ENCODE measurements around the gene P4HA2.

Gene P4HA2

GRCh38 chr5:132199116-132199680, 28.5 kb downstream of the P4HA2 start:
- peaks cover 14% of the 10 kb centered on the region for H3K36me3 Mint-ChIP-seq (ENCODE audit: low read depth)
- no peak overlapping the region for H3K27ac Mint-ChIP-seq
- no peak overlapping the region for H3K4me3 Mint-ChIP-seq
- H3K4me1 Mint-ChIP-seq (ENCODE audit: low read depth), result peaks cover 3% of the 10 kb centered on the region
- no peaks in the 10 kb centered on the region for H3K9me3 Mint-ChIP-seq
- H3K27me3 Mint-ChIP-seq (ENCODE audit: low read depth), result no peaks in the 10 kb centered on the region
- DNase-seq (ENCODE audit: low spot score), result no peak

- Mint-ChIP-seq H3K9me3 (no peaks in the 10 kb centered on the region), H3K36me3 (ENCODE audit: low read depth) (peaks cover 14% of the 10 kb centered on the region), H3K4me3 (no peak overlapping the region), H3K27ac (no peak overlapping the region), H3K27me3 (ENCODE audit: low read depth) (no peaks in the 10 kb centered on the region), H3K4me1 (ENCODE audit: low read depth) (peaks cover 3% of the 10 kb centered on the region)
- no peak for DNase-seq (ENCODE audit: low spot score)
Observed at GRCh38 chr5:132198571-132198970, 29.1 kb downstream of the P4HA2 start.

GRCh38 chr5:132195727-132196126, 31.9 kb downstream of the P4HA2 start:
- Mint-ChIP-seq H3K4me1 (ENCODE audit: low read depth) (peaks cover 3% of the 10 kb centered on the region), H3K36me3 (ENCODE audit: low read depth) (peaks cover 9% of the 10 kb centered on the region), H3K9me3 (no peaks in the 10 kb centered on the region)

GRCh38 chr5:132193165-132193694, 34.4 kb downstream of the P4HA2 start:
- no peak for DNase-seq (ENCODE audit: low spot score)
- no peaks in the 10 kb centered on the region for H3K9me3 Mint-ChIP-seq
- no peak overlapping the region for H3K27ac Mint-ChIP-seq
- peaks cover 9% of the 10 kb centered on the region for H3K36me3 Mint-ChIP-seq (ENCODE audit: low read depth)
- no peak overlapping the region for H3K4me3 Mint-ChIP-seq
- no peaks in the 10 kb centered on the region for H3K27me3 Mint-ChIP-seq (ENCODE audit: low read depth)
- H3K4me1 Mint-ChIP-seq (ENCODE audit: low read depth), result peaks cover 13% of the 10 kb centered on the region

More at GRCh38 chr5:132195727-132196126, 31.9 kb downstream of the P4HA2 start:
- Mint-ChIP-seq H3K4me3 (no peak overlapping the region), H3K27me3 (ENCODE audit: low read depth) (no peaks in the 10 kb centered on the region), H3K27ac (no peak overlapping the region)
- peak; percentile 0 for DNase-seq (ENCODE audit: low spot score)

GRCh38 chr5:132190161-132190817, 37.4 kb downstream of the P4HA2 start:
- Mint-ChIP-seq H3K36me3 (ENCODE audit: low read depth) (peaks cover 5% of the 10 kb centered on the region), H3K27me3 (ENCODE audit: low read depth) (no peaks in the 10 kb centered on the region)

GRCh38 chr5:132184588-132184987, 43.1 kb downstream of the P4HA2 start:
- H3K36me3 Mint-ChIP-seq (ENCODE audit: low read depth), result peaks cover 8% of the 10 kb centered on the region
- no peak overlapping the region for H3K27ac Mint-ChIP-seq
- DNase-seq (ENCODE audit: low spot score), result no peak
- no peaks in the 10 kb centered on the region for H3K27me3 Mint-ChIP-seq (ENCODE audit: low read depth)
- H3K4me3 Mint-ChIP-seq, result no peak overlapping the region
- peaks cover 9% of the 10 kb centered on the region for H3K9me3 Mint-ChIP-seq
- peaks cover 12% of the 10 kb centered on the region for H3K4me1 Mint-ChIP-seq (ENCODE audit: low read depth)

More at GRCh38 chr5:132190161-132190817, 37.4 kb downstream of the P4HA2 start:
- H3K4me3 Mint-ChIP-seq, result no peak overlapping the region
- H3K27ac Mint-ChIP-seq, result no peak overlapping the region
- no peaks in the 10 kb centered on the region for H3K9me3 Mint-ChIP-seq
- DNase-seq (ENCODE audit: low spot score), result no peak
- H3K4me1 Mint-ChIP-seq (ENCODE audit: low read depth), result peaks cover 10% of the 10 kb centered on the region

- H3K27ac Mint-ChIP-seq, result no peak overlapping the region
- H3K27me3 Mint-ChIP-seq (ENCODE audit: low read depth), result no peaks in the 10 kb centered on the region
- H3K36me3 Mint-ChIP-seq (ENCODE audit: low read depth), result peaks cover 8% of the 10 kb centered on the region
- peaks cover 9% of the 10 kb centered on the region for H3K9me3 Mint-ChIP-seq
- H3K4me1 Mint-ChIP-seq (ENCODE audit: low read depth), result peaks cover 19% of the 10 kb centered on the region
- H3K4me3 Mint-ChIP-seq, result no peak overlapping the region
- DNase-seq (ENCODE audit: low spot score), result no peak
Observed at GRCh38 chr5:132183723-132184122, 43.9 kb downstream of the P4HA2 start.

- H3K9me3 Mint-ChIP-seq, result peaks cover 9% of the 10 kb centered on the region
- H3K4me1 Mint-ChIP-seq (ENCODE audit: low read depth), result peaks cover 28% of the 10 kb centered on the region
- no peak overlapping the region for H3K27ac Mint-ChIP-seq
Observed at GRCh38 chr5:132182359-132183040, 45.2 kb downstream of the P4HA2 start.

GRCh38 chr5:132181011-132181629, 46.5 kb downstream of the P4HA2 start:
- peaks cover 13% of the 10 kb centered on the region for H3K9me3 Mint-ChIP-seq
- no peaks in the 10 kb centered on the region for H3K27me3 Mint-ChIP-seq (ENCODE audit: low read depth)
- DNase-seq (ENCODE audit: low spot score), result no peak
- no peak overlapping the region for H3K27ac Mint-ChIP-seq
- H3K36me3 Mint-ChIP-seq (ENCODE audit: low read depth), result peaks cover 14% of the 10 kb centered on the region
- peaks cover 40% of the 10 kb centered on the region for H3K4me1 Mint-ChIP-seq (ENCODE audit: low read depth)
- H3K4me3 Mint-ChIP-seq, result no peak overlapping the region

More at GRCh38 chr5:132182359-132183040, 45.2 kb downstream of the P4HA2 start:
- DNase-seq (ENCODE audit: low spot score), result no peak
- Mint-ChIP-seq H3K27me3 (ENCODE audit: low read depth) (no peaks in the 10 kb centered on the region), H3K4me3 (no peak overlapping the region), H3K36me3 (ENCODE audit: low read depth) (peaks cover 10% of the 10 kb centered on the region)

- no peaks in the 10 kb centered on the region for H3K27me3 Mint-ChIP-seq (ENCODE audit: low read depth)
- H3K4me3 Mint-ChIP-seq, result peak overlapping the region; percentile 25
- peaks cover 40% of the 10 kb centered on the region for H3K4me1 Mint-ChIP-seq (ENCODE audit: low read depth)
- peaks cover 14% of the 10 kb centered on the region for H3K36me3 Mint-ChIP-seq (ENCODE audit: low read depth)
- H3K27ac Mint-ChIP-seq, result peak overlapping the region; percentile 62
- peak; percentile 35 for DNase-seq (ENCODE audit: low spot score)
- peaks cover 13% of the 10 kb centered on the region for H3K9me3 Mint-ChIP-seq
Observed at GRCh38 chr5:132180134-132180745, 47.4 kb downstream of the P4HA2 start.

GRCh38 chr5:132179405-132179804, 48.2 kb downstream of the P4HA2 start:
- Mint-ChIP-seq H3K27ac (peak overlapping the region; percentile 73), H3K4me3 (peak overlapping the region; percentile 25), H3K36me3 (ENCODE audit: low read depth) (peaks cover 14% of the 10 kb centered on the region), H3K9me3 (peaks cover 13% of the 10 kb centered on the region), H3K4me1 (ENCODE audit: low read depth) (peaks cover 40% of the 10 kb centered on the region), H3K27me3 (ENCODE audit: low read depth) (no peaks in the 10 kb centered on the region)
- DNase-seq (ENCODE audit: low spot score), result no peak

GRCh38 chr5:132177691-132178149, 49.9 kb downstream of the P4HA2 start:
- H3K4me1 Mint-ChIP-seq (ENCODE audit: low read depth), result peaks cover 41% of the 10 kb centered on the region
- peaks cover 9% of the 10 kb centered on the region for H3K36me3 Mint-ChIP-seq (ENCODE audit: low read depth)
- H3K27me3 Mint-ChIP-seq (ENCODE audit: low read depth), result no peaks in the 10 kb centered on the region
- no peak for DNase-seq (ENCODE audit: low spot score)
- H3K4me3 Mint-ChIP-seq, result no peak overlapping the region
- H3K27ac Mint-ChIP-seq, result peak overlapping the region; percentile 33
- peaks cover 4% of the 10 kb centered on the region for H3K9me3 Mint-ChIP-seq

GRCh38 chr5:132176987-132177386, 50.7 kb downstream of the P4HA2 start:
- DNase-seq (ENCODE audit: low spot score), result no peak
- H3K27ac Mint-ChIP-seq, result peak overlapping the region; percentile 70
- peak overlapping the region; percentile 73 for H3K4me3 Mint-ChIP-seq
- peaks cover 41% of the 10 kb centered on the region for H3K4me1 Mint-ChIP-seq (ENCODE audit: low read depth)
- H3K36me3 Mint-ChIP-seq (ENCODE audit: low read depth), result peaks cover 9% of the 10 kb centered on the region
- H3K27me3 Mint-ChIP-seq (ENCODE audit: low read depth), result no peaks in the 10 kb centered on the region
- H3K9me3 Mint-ChIP-seq, result peaks cover 4% of the 10 kb centered on the region
